NCI-H524 treated with DMSO at 0.1 percent for 48 hours (cell line): Measurements from ENCODE around the gene C10orf95.

Source experiments
- DNase-seq: peaks from one replicate; lab custom pipeline; 2025; lab: John Stamatoyannopoulos, UW

Gene C10orf95

GRCh38 chr10:102416283-102416682, 35.1 kb downstream of the C10orf95 start:
- no peak for DNase-seq

DNA sequence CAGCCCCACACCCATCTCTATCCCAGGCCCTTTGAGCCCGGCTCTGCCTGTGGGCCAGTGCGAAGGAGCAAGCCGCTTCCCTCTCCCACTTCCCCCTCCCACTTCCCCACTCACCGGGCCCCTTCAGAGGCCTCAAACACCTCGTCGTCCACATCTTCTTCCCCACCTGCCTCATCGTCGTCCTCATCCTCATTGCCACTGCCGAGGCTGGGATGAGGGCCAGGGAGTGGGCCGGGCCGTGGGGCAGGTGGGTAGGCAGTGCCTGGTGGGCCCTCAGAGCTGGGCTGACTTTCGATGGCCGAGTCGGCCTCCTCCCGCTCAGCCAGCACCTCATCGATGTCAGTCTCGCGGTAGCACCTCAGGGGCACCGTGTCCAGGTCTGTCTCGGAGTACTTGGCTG, 36.6 kb downstream of the C10orf95 start:
- no peak for DNase-seq

DNA sequence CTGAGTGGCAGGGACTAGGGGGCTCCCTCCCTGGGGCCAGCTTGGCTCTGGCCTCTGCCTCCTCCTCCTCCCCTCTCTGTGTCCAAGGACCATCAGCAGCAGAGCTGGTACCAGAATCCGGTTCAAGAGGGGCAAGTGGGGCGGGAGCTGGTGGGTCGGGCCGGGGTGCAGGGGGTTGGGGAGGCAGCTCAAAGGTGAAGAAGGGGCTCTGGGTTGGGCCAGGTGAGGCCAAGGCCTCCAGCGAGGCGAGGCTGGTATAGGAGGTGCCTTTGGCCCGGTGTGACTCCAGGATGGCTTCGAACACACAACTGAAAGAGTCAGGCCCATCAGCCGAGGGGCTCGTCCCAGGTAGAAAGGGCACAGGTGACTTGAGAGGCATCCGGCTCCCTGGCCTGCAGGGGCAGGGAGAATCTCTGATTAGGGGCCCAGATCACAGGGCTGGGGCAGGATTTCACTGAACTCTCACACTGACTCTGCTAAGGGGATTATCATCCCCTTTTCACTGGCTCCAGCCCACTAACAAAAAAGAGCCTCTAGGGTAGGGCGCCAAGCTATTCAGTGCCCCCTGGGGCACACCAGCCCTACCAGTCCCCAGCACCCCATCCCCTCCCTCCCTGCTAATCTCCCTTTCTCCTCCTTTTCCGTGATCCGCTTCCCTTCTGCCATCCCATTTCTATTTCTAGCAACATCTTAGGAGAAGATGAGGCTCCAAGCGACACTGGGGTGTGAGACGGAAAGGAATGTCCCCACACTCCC, 37.4 kb downstream of the C10orf95 start:
- no peak for DNase-seq

GRCh38 chr10:102413053-102413705, 38.2 kb downstream of the C10orf95 start:
- no peak for DNase-seq

DNA sequence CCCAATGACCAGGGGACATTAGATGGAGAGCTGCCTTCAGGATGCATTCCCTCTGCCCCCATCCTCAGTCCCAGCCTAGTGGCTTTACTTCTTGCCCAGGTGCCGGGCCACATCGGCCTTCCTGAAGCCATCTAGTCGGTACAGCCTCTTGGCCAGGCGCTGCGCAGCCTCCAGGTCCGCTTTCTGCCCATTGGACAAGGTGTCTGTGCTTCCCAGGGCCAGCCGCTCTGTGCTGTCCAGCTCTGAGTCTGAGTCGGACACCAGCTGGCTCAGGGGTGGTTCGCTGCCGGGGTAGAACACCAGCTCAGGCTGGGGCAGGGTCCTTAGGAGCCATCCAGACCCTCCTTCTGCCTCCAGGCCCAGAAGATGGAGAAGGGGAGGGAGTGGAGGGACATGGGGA, 39.0 kb downstream of the C10orf95 start:
- DNase-seq, result no peak

GRCh38 chr10:102411341-102412255, 39.7 kb downstream of the C10orf95 start:
- no peak for DNase-seq

DNA sequence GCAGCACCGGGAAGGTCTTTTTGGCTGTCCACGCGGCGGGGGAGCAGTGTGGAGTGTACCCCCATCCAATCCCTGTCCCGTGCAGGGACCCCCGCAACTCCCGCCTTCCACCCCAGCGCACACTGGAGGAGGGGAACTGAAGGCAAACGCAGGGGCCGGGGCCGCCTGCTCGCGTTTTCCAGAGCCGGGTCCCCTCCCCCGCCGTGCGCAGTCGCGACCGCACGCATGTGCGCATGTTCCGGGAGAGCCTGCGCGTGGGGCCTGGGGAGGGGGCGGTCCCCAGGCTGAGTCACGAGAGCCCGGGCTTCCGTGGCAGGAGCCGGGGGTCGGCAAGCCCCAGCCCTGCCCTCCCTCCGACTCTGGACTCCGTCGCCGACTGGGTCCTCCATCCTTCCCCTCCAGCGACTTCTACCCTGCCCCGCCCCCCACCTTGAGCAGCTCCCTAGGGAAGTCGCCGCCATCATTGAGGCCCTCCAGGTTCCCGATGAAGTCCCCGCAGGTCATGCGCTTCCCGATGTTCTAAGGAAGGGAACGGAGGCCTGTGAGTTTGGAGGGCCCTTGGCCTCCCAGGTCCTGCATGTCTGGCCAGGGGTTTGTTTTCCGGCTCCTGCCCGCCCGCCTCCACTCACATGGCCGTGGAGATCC, 40.8 kb downstream of the C10orf95 start:
- no peak for DNase-seq

- DNase-seq, result no peak
These were observed 41.5 kb downstream of the C10orf95 start for GRCh38 chr10:102409604-102410428.

DNA sequence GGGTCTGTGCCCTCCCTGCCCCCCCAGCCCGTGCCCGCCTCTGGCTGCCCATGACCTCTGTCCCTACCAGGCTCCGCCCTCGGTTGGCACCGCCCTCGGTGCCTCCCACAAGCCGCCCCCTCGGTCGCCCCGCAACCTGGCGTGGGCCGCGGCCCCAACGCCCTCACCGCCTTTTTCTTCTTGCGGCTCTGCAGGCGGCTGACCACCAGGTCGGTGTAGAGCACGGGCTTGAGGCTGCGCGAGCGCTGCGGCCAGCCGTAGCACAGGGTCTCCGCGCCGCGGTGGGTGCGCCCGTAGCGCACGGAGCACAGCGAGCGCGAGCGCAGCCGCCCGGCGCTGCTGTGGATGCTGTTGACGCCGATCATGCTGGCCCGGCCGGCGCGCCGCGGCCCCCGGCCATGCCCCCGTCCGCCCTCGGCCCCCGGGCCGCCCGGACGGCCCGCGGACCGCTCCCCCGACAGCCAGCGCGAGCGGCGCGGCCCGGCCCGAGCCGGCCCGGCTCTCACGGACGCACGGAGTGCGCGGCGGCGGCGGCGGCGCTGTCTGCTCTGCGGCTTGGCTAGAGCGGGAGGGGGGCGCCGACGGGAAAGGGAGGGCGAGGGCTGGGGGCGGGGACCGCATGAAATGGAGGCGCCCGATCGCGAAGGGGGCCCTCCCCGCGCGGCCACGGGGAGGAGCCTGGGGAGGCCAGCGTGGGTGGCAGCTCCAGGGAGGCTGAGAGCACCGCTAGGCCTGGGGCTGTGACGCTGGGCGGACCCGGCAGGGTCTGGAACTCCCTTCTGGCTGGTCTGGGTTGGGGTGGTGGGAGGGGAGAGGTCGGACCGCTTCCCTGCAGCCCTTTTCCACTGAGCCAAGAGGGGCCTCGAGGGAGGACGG, 42.4 kb downstream of the C10orf95 start:
- no peak for DNase-seq

- no peak for DNase-seq
These were observed 43.1 kb downstream of the C10orf95 start for GRCh38 chr10:102408131-102408727.

DNA sequence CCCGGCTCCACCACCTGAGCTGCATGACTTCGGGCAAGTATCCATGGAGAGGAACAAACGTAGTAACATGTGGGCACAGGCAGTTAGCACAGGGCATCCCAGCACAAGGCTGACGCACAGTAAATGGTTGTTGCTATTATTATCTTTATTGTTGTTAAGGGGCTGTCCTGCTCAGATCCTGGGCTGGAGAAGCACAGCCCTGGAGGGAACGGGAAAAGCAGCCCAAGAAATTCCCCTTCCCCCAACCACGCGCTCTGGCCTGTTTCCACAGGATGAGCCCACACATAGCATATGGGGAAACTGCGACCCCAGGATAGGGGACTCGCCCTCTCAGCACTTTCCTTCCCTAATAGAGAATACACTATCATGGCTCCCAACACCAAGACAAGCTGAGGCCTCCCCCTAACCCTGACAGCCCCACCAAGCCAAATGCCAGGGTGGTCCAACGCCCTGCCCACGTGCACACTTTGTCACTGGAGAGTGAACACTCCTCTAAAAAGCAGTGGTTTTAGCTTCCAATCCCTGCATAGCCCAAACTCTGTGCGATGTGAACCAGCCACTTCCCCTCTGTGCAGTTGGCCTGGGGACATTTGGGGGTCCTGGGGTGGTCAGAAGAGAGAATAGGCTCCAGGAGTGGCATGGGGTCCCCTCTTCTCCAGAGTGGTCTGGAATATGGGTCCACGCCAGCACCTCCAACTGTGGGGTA, 43.8 kb downstream of the C10orf95 start:
- no peak for DNase-seq

GRCh38 chr10:102406815-102407214, 44.5 kb downstream of the C10orf95 start:
- no peak for DNase-seq

- no peak for DNase-seq
These were observed 45.7 kb downstream of the C10orf95 start for GRCh38 chr10:102405632-102406031.

GRCh38 chr10:102405108-102405571, 46.2 kb downstream of the C10orf95 start:
- no peak for DNase-seq

GRCh38 chr10:102404361-102405107, 46.8 kb downstream of the C10orf95 start:
- no peak for DNase-seq

- no peak for DNase-seq
These were observed 48.2 kb downstream of the C10orf95 start for GRCh38 chr10:102403115-102403514.

DNA sequence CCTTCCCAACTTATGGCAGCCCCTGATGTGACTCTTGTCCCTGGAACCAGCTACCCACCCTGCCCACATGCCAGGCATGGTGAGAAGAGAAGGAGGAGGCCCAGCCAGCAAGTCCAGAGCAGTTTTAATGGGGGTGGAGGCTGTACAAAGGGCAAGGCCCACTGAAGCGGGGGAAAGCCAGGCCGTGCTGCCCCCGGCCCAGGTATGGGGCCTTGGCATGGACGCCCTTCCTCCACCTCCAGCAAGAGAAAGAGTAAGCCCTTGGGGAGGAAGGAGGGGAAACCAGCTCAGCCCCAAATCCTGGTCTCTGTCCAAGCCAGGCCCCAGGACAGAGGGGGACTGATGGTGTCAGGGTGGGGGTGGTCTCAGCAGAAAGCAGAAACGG, 48.8 kb downstream of the C10orf95 start:
- no peak for DNase-seq
